K562 (cell line): Measurements from ENCODE around the gene NDUFAF5. TPM values are rescaled to one million over a fixed set of nuclear protein-coding genes. Genes with fewer than 3 reads are reported as not detected.

ENCODE experiments used
- ATAC-seq: fragments of 200-7000 bp; cut with Tn5 transposase; 3 replicates; pipeline ENCODE4 v1.9.1; 2020; ENCODE audit warnings: moderate library complexity
- BruUV-seq: library from RNA; stranded (reverse); fragments of 400-500 nt; replicated peaks from 2 replicates; lab custom pipeline; 2021; lab: Mats Ljungman, UMichigan
- CTCF ChIA-PET: fragments of 300-600 bp; formaldehyde crosslinking; extraction: SDS; loops from one replicate; lab custom pipeline; 2021; ENCODE audit warnings: low intra/inter-chr PET ratio; lab: Yijun Ruan, JAX
- POLR2A ChIA-PET: fragments of 300-600, 350-650 bp; sonication (Branson Sonifier 250); formaldehyde crosslinking; extraction: SDS; loops from one replicate; lab custom pipeline; 2021; ENCODE audit warnings: antibody characterized with exemption, inconsistent platforms; lab: Yijun Ruan, JAX
- DNase-seq, 4 experiments: peaks; one replicate each; pipeline versions ENCODE4 v3.0.0 to v3.0.0-alpha.2; 2011 to 2018; ENCODE audit warnings: low spot score in 3 of 4, mixed read lengths in 3 of 4; ENCODE audit errors: extremely low read depth in 1 of 4
- FAIRE-seq: peaks from 2 replicates; lab custom pipeline; 2011; peaks lifted over from hg19 to GRCh38; lab: Jason Lieb, UNC
- H2AFZ ChIP-seq: 2 replicates; pipeline ENCODE4 v1.6.0; 2011; ENCODE audit warnings: low read depth, low read length, control low read depth, inconsistent platforms
- H3K27ac ChIP-seq: fragments of 200-600 bp; 3 replicates; pipeline ENCODE4 v1.8.0; 2011; ENCODE audit warnings: low read depth, mild to moderate bottlenecking, control low read depth, inconsistent platforms, low read length, moderate library complexity, mixed read lengths; ENCODE audit errors: extremely low read depth
- H3K27me3 ChIP-seq, 2 experiments: fragments of 300-600 bp in 1 of 2; 2 replicates in 1 of 2; 3 replicates in 1 of 2; pipeline versions ENCODE4 v1.6.0 to v1.8.0; 2011; ENCODE audit warnings: inconsistent platforms in 2 of 2, low read length in 2 of 2, mild to moderate bottlenecking in 1 of 2, mixed read lengths in 1 of 2, moderate library complexity in 1 of 2; ENCODE audit not compliant: control insufficient read depth in 2 of 2, insufficient read depth in 2 of 2
- H3K36me3 ChIP-seq: fragments of 300-600 bp; 3 replicates; pipeline ENCODE4 v1.8.0; 2011; ENCODE audit warnings: mild to moderate bottlenecking, low read length, inconsistent platforms; ENCODE audit not compliant: control insufficient read depth, insufficient read depth
- H3K4me1 ChIP-seq, 2 experiments: fragments of 200-600 bp in 1 of 2; replicated peaks in 1 of 2; 2 replicates in 1 of 2; 3 replicates in 1 of 2; pipeline versions ENCODE4 v1.5.1 to v1.8.0; 2011; ENCODE audit warnings: inconsistent platforms in 2 of 2, low read length in 2 of 2, mild to moderate bottlenecking in 1 of 2, mixed read lengths in 1 of 2, moderate library complexity in 1 of 2; ENCODE audit not compliant: control insufficient read depth in 2 of 2, insufficient read depth in 2 of 2
- H3K4me2 ChIP-seq: 2 replicates; pipeline ENCODE4 v1.6.1; 2011; ENCODE audit warnings: low read length, control low read depth, inconsistent platforms, mixed read lengths; ENCODE audit not compliant: insufficient read depth
- H3K4me3 ChIP-seq: fragments of 200-600 bp; sonication (generic), shearing (Covaris generic); 2 replicates; pipeline ENCODE4 v1.5.1; 2016; ENCODE audit warnings: control low read depth, inconsistent platforms
- H3K79me2 ChIP-seq: fragments of 200-600 bp; 3 replicates; pipeline ENCODE4 v1.8.0; 2011; ENCODE audit warnings: low read length, inconsistent platforms; ENCODE audit not compliant: control insufficient read depth, insufficient read depth
- H3K9ac ChIP-seq, 2 experiments: 2 replicates each; pipeline versions ENCODE4 v1.6.0 to v1.6.1; 2011; ENCODE audit warnings: low read depth in 2 of 2, low read length in 2 of 2, control low read depth in 1 of 2, inconsistent platforms in 1 of 2, mild to moderate bottlenecking in 1 of 2, mixed read lengths in 1 of 2; ENCODE audit not compliant: insufficient read depth in 1 of 2
- H3K9me1 ChIP-seq: one replicate; pipeline ENCODE4 v1.6.0; 2011; ENCODE audit warnings: inconsistent platforms, mild to moderate bottlenecking, low read length, moderate library complexity; ENCODE audit not compliant: control insufficient read depth, insufficient read depth
- H3K9me3 ChIP-seq: replicated peaks from 2 replicates; pipeline ENCODE4 v1.5.1; 2011; ENCODE audit warnings: low read depth, low read length, inconsistent platforms; ENCODE audit not compliant: control insufficient read depth, insufficient read depth
- H4K20me1 ChIP-seq: replicated peaks from 2 replicates; pipeline ENCODE4 v1.6.1; 2011; ENCODE audit warnings: low read length, inconsistent platforms, mixed read lengths; ENCODE audit not compliant: control insufficient read depth, insufficient read depth
- BCOR ChIP-seq: fragments of 450-650 bp; IDR thresholded peaks from 2 replicates; pipeline ENCODE4 v1.6.1; 2016
- BRF1 ChIP-seq: IDR thresholded peaks from 3 replicates; pipeline ENCODE4 v1.6.1; 2011; ENCODE audit warnings: borderline replicate concordance, mild to moderate bottlenecking; ENCODE audit not compliant: insufficient read length; ENCODE audit errors: extremely low read depth
- CC2D1A ChIP-seq: fragments of 450-650 bp; IDR thresholded peaks from 2 replicates; pipeline ENCODE4 v1.6.1; 2017; ENCODE audit warnings: mild to moderate bottlenecking
- ELF1 ChIP-seq: fragments of 200-800 bp; sonication (Bioruptor generic); IDR thresholded peaks from 2 replicates; pipeline ENCODE4 v1.6.1; 2016; ENCODE audit warnings: missing genetic modification characterization, missing compliant biosample characterization
- FUS ChIP-seq: fragments of 200-400 bp; formaldehyde crosslinking; optimal IDR thresholded peaks from 2 replicates; pipeline ENCODE3; 2017; ENCODE audit warnings: low read depth, low read length
- HMG20B ChIP-seq: fragments of 250-450 bp; sonication (Bioruptor Pico); IDR thresholded peaks from 2 replicates; pipeline ENCODE4 v1.5.0; 2021; ENCODE audit warnings: mild to moderate bottlenecking
- KDM2B ChIP-seq: fragments of 250-450 bp; sonication (Bioruptor Pico); IDR thresholded peaks from 2 replicates; pipeline ENCODE4 v1.8.0; 2021; ENCODE audit warnings: mild to moderate bottlenecking, moderate library complexity
- KLF10 ChIP-seq: fragments of 250-450 bp; sonication (Bioruptor Pico); IDR thresholded peaks from 2 replicates; pipeline ENCODE4 v1.6.1; 2021; ENCODE audit warnings: matching md5 sums
- LARP7 ChIP-seq: fragments of 450-650 bp; IDR thresholded peaks from 2 replicates; pipeline ENCODE4 v1.6.1; 2016
- NR3C1 ChIP-seq: sonication (generic); formaldehyde crosslinking; IDR thresholded peaks from 2 replicates; pipeline ENCODE4 v1.8.1; 2022; ENCODE audit warnings: missing genetic modification reagents
- TAL1 ChIP-seq: fragments of 450-650 bp; IDR thresholded peaks from 2 replicates; pipeline ENCODE4 v1.6.1; 2016; ENCODE audit warnings: mild to moderate bottlenecking
- TFAM ChIP-seq: fragments of 250-450 bp; sonication (Bioruptor Pico); conservative IDR thresholded peaks from 2 replicates; pipeline ENCODE4 v1.5.0; 2021; ENCODE audit warnings: mild to moderate bottlenecking, moderate library complexity
- THRAP3 ChIP-seq: fragments of 450-650 bp; IDR thresholded peaks from 2 replicates; pipeline ENCODE4 v1.6.1; 2016; ENCODE audit warnings: mild to moderate bottlenecking, inconsistent platforms, borderline replicate concordance
- ZBTB8A ChIP-seq: fragments of 450-650 bp; IDR thresholded peaks from 2 replicates; pipeline ENCODE4 v1.6.1; 2018; ENCODE audit warnings: mild to moderate bottlenecking, moderate library complexity; ENCODE audit not compliant: partially characterized antibody
- ZNF224 ChIP-seq: sonication (generic); formaldehyde crosslinking; IDR thresholded peaks from 2 replicates; pipeline ENCODE4 v1.8.0; 2022; ENCODE audit warnings: mild to moderate bottlenecking, missing genetic modification reagents
- ZNF41 ChIP-seq: fragments of 250-450 bp; sonication (Bioruptor Pico); conservative IDR thresholded peaks from 2 replicates; pipeline ENCODE4 v1.4.0; 2020; ENCODE audit warnings: mild to moderate bottlenecking
- ZNF75A ChIP-seq: fragments of 450-650 bp; formaldehyde crosslinking; IDR thresholded peaks from 2 replicates; pipeline ENCODE4 v1.4.0; 2020; ENCODE audit warnings: mild to moderate bottlenecking
- WGBS: fragments of 100-300 bp; shearing (Covaris generic); methylation state at CpG from one replicate; pipeline ENCODE4 v1.1.6; 2016; ENCODE audit warnings: low coverage, mixed read lengths; ENCODE audit not compliant: insufficient coverage; ENCODE audit errors: missing lambda C conversion rate; 5-methylcytosine and 5-hydroxymethylcytosine counted together
- in situ Hi-C: fragments of 300-500 bp; cut with MboI; formaldehyde crosslinking; loops from 4 replicates; pipeline ENCODE4 v1.15.0; 2018; ENCODE audit warnings: inconsistent platforms, mixed read lengths
- intact Hi-C: fragments of 100-400 bp; cut with micrococcal nuclease; formaldehyde crosslinking; loops from 2 replicates; pipeline ENCODE4 v1.14.2; 2022
- polyA plus RNA-seq, 8 experiments: library from polyadenylated mRNA; depleted of rRNA in 4 of 8; stranded (reverse) in 5 of 8; unstranded in 3 of 8; fragments of >200 nt; fragmentation: Nextera tagmentation in 2 of 8; fragmentation: Illumina TruSeq in 1 of 8; extraction: Ambion mirVana in 2 of 8; extraction: Trizol in 1 of 8; gene quantifications; 2 replicates each; pipeline versions ENCODE4 v1.2.1 to v1.2.3, GENCODE V29; 2011 to 2014; ENCODE audit warnings: inconsistent platforms in 1 of 8, missing spikeins in 1 of 8
- total RNA-seq, 7 experiments: library from RNA; depleted of rRNA in 6 of 7; stranded (reverse); fragments of >200 nt in 6 of 7; fragmentation: Illumina TruSeq in 2 of 7; extraction: Trizol in 2 of 7; gene quantifications; 2 replicates each; pipeline versions ENCODE4 v1.2.1 to v1.2.3, GENCODE V29; 2011 to 2021; ENCODE audit warnings: low replicate concordance in 1 of 7
- TF ChIP-seq, protein P1 (sequence below): fragments of 250-450 bp; sonication (Bioruptor Pico); IDR thresholded peaks from 2 replicates; pipeline ENCODE4 v1.5.0; 2022; ENCODE audit warnings: mild to moderate bottlenecking
- TF ChIP-seq, protein P2 (sequence below): fragments of 450-650 bp; conservative IDR thresholded peaks from 2 replicates; pipeline ENCODE4 v1.6.1; 2016; ENCODE audit warnings: missing genetic modification characterization, low read depth, mild to moderate bottlenecking, control low read depth, missing compliant biosample characterization
- TF ChIP-seq, protein P3 (sequence below): fragments of 250-450 bp; sonication (Bioruptor Pico); IDR thresholded peaks from 2 replicates; pipeline ENCODE4 v1.9.0; 2021; ENCODE audit warnings: mild to moderate bottlenecking, inconsistent platforms

Gene NDUFAF5
- total and polyA plus RNA-seq, 9 of the 15 experiments (the other 6 are each of a cell fraction or from before 2014, with no cell fraction given) = 17.2 to 33.1 (median 27.3) TPM

DNA sequence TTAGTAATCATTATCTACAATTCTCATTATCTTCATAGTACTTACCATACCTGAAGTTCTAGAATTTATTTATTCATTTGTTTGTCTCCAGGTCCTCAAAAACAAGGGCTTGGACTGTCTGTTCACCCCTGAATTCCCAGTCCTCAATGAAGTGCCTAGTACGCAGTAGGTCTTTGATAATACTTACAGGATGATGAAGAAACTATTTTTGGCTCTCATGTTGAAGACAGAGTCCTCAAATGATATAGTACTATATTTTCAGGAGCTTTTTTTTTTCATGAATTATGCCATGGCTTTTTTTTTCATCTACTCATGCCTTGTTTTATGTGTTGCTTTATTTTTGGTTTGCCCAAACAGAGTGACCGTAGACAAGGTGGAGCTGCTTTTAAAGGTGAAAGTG is 66.5 kb downstream of the NDUFAF5 start:
- H3K36me3 ChIP-seq = no peaks in the 10 kb centered on the region
- intact Hi-C loops (no loop called here), in situ Hi-C loops (no loop called here)
- no TSS peak for BruUV-seq
- H3K27me3 ChIP-seq = no peaks in the 10 kb centered on the region; a peak in 1 of 5 replicates
- ATAC-seq (no peak), DNase-seq (no peak)
- no peaks in the 10 kb centered on the region for H3K9me1 ChIP-seq
- no peaks in the 10 kb centered on the region for H3K9me3 ChIP-seq
- POLR2A ChIA-PET = interaction anchor here (1.2 kb wide), 1 partner anchor 10 kb away, joined by 3 read pairs; no protein-coding TSS in a partner anchor
- no peak overlapping the region for H3K4me3 ChIP-seq
- no peak overlapping the region for H3K27ac ChIP-seq
- H3K4me2 ChIP-seq = no peak overlapping the region
- no peaks in the 10 kb centered on the region for H3K4me1 ChIP-seq
- no peak for TF ChIP-seq TFAM (CRISPR knock-in tag)
- no peak for TF ChIP-seq KDM2B (CRISPR knock-in tag)
- TF ChIP-seq ZNF224 (CRISPR knock-in tag) = no peak
- no peak for TF ChIP-seq ELF1 (tag)
- TF ChIP-seq, protein P1, sequence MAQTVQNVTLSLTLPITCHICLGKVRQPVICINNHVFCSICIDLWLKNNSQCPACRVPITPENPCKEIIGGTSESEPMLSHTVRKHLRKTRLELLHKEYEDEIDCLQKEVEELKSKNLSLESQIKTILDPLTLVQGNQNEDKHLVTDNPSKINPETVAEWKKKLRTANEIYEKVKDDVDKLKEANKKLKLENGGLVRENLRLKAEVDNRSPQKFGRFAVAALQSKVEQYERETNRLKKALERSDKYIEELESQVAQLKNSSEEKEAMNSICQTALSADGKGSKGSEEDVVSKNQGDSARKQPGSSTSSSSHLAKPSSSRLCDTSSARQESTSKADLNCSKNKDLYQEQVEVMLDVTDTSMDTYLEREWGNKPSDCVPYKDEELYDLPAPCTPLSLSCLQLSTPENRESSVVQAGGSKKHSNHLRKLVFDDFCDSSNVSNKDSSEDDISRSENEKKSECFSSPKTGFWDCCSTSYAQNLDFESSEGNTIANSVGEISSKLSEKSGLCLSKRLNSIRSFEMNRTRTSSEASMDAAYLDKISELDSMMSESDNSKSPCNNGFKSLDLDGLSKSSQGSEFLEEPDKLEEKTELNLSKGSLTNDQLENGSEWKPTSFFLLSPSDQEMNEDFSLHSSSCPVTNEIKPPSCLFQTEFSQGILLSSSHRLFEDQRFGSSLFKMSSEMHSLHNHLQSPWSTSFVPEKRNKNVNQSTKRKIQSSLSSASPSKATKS (CRISPR knock-in tag) = no peak
- TF ChIP-seq, protein P2, sequence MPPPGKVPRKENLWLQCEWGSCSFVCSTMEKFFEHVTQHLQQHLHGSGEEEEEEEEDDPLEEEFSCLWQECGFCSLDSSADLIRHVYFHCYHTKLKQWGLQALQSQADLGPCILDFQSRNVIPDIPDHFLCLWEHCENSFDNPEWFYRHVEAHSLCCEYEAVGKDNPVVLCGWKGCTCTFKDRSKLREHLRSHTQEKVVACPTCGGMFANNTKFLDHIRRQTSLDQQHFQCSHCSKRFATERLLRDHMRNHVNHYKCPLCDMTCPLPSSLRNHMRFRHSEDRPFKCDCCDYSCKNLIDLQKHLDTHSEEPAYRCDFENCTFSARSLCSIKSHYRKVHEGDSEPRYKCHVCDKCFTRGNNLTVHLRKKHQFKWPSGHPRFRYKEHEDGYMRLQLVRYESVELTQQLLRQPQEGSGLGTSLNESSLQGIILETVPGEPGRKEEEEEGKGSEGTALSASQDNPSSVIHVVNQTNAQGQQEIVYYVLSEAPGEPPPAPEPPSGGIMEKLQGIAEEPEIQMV (tag) = no peak
- TF ChIP-seq, protein P3, sequence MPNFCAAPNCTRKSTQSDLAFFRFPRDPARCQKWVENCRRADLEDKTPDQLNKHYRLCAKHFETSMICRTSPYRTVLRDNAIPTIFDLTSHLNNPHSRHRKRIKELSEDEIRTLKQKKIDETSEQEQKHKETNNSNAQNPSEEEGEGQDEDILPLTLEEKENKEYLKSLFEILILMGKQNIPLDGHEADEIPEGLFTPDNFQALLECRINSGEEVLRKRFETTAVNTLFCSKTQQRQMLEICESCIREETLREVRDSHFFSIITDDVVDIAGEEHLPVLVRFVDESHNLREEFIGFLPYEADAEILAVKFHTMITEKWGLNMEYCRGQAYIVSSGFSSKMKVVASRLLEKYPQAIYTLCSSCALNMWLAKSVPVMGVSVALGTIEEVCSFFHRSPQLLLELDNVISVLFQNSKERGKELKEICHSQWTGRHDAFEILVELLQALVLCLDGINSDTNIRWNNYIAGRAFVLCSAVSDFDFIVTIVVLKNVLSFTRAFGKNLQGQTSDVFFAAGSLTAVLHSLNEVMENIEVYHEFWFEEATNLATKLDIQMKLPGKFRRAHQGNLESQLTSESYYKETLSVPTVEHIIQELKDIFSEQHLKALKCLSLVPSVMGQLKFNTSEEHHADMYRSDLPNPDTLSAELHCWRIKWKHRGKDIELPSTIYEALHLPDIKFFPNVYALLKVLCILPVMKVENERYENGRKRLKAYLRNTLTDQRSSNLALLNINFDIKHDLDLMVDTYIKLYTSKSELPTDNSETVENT = no peak
- TF ChIP-seq CC2D1A = no peak
- TF ChIP-seq THRAP3 = no peak
- TF ChIP-seq BRF1 = no peak
- no peak for TF ChIP-seq ZBTB8A
- no peak for TF ChIP-seq TAL1
- TF ChIP-seq NR3C1 (CRISPR knock-in tag) = no peak
- TF ChIP-seq BCOR = no peak
- TF ChIP-seq FUS = no peak
- no peak for TF ChIP-seq ZNF75A (CRISPR knock-in tag)
- TF ChIP-seq ZNF41 (CRISPR knock-in tag) = no peak
- no peak for TF ChIP-seq LARP7
- TF ChIP-seq HMG20B (CRISPR knock-in tag) = no peak
- no peak for TF ChIP-seq KLF10
- TF ChIP-seq, all 486 proteins: peak for 0
- CTCF ChIA-PET = interaction anchor here (0.6 kb wide), 1 partner anchor 60 kb away, joined by 4 read pairs; no protein-coding TSS in a partner anchor
- no peak overlapping the region for H2AFZ ChIP-seq
- no peaks in the 10 kb centered on the region for H3K79me2 ChIP-seq
- FAIRE-seq = no peak
- no peaks in the 10 kb centered on the region for H4K20me1 ChIP-seq
- H3K9ac ChIP-seq = no peak overlapping the region
- WGBS = 0% methylated on average over 2 of the region's 2 CpGs
